C4-2B (cell line): ENCODE measurements around the gene RNF224.

Experiments used
- ZFX ChIP-seq: fragments of 450-650 bp; IDR thresholded peaks from 2 replicates; pipeline ENCODE4 v1.6.1; 2017
- TF ChIP-seq, protein P1 (sequence below): fragments of 450-650 bp; conservative IDR thresholded peaks from 2 replicates; pipeline ENCODE4 v1.5.1; 2017; ENCODE audit warnings: mild to moderate bottlenecking

DNA sequence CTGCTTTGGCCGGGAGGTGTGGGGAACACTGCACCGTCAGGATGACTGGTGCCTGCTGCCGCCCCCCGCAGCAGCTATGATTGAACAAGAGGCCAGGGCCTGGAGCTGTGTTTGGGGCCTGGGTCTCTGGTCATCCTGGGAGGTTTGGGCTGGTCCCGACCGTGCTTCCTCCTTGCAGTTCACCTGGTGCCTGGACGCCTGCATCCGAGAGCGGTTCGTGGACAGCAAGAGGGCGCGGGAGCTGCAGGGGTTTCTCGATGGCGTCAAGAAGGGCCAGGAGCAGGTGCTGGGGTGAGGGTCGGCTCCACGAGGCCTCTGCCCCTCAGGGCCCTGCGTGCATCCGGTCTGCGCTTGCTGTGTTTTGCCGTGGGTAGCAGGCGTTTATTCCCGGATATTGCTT, 36.8 kb downstream of the RNF224 start:
- TF ChIP-seq, protein P1, sequence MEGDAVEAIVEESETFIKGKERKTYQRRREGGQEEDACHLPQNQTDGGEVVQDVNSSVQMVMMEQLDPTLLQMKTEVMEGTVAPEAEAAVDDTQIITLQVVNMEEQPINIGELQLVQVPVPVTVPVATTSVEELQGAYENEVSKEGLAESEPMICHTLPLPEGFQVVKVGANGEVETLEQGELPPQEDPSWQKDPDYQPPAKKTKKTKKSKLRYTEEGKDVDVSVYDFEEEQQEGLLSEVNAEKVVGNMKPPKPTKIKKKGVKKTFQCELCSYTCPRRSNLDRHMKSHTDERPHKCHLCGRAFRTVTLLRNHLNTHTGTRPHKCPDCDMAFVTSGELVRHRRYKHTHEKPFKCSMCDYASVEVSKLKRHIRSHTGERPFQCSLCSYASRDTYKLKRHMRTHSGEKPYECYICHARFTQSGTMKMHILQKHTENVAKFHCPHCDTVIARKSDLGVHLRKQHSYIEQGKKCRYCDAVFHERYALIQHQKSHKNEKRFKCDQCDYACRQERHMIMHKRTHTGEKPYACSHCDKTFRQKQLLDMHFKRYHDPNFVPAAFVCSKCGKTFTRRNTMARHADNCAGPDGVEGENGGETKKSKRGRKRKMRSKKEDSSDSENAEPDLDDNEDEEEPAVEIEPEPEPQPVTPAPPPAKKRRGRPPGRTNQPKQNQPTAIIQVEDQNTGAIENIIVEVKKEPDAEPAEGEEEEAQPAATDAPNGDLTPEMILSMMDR, result no peak
- TF ChIP-seq ZFX, result no peak
